ENCODE results near the gene SNX18.

SNX18 gene

DNA sequence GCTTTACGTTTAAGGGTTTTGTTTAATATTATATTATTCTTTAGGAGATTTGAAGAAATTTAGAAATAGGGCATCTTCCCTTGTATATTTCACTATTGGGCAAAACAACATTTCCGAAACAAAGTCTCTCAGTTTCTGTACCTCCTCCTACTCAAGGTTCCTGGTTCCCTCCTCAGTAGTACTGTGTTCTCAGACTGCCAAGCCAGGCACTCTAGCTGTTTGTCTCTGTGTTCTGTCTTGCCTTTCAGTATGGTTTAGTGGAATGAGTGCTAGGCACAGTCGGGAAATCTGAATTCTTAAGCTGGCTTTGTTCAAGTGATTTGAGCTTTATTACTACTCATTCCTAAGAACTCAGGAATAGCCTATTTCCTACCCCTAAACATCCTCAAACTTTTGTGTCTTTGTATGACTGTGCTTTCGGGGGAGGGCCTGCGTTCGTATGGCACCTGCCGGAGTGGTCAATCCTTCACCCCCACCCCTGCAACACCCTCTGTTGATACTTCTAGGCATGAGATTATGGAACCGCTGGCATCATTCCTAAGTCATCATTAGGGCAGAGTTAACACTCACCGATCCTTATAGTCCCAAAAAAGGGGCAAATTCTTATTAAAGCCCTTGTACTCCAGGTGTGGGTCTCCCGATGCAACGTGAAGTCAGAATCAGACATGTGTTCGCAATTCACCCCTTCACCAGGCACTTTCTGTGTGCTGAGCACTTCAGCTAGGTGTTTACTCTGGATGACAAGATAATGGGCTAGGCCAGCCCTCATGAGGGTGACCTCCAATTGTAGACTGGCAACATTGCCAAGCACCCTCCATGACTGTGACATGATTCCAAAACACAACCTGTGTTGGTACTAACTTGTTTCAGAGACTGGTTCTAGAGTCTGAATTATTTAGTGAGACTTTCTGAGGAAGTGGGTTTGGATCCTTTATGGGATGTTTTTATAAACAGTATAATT, 24.5 kb downstream of the SNX18 start:
- TF ChIP-seq, protein P1, sequence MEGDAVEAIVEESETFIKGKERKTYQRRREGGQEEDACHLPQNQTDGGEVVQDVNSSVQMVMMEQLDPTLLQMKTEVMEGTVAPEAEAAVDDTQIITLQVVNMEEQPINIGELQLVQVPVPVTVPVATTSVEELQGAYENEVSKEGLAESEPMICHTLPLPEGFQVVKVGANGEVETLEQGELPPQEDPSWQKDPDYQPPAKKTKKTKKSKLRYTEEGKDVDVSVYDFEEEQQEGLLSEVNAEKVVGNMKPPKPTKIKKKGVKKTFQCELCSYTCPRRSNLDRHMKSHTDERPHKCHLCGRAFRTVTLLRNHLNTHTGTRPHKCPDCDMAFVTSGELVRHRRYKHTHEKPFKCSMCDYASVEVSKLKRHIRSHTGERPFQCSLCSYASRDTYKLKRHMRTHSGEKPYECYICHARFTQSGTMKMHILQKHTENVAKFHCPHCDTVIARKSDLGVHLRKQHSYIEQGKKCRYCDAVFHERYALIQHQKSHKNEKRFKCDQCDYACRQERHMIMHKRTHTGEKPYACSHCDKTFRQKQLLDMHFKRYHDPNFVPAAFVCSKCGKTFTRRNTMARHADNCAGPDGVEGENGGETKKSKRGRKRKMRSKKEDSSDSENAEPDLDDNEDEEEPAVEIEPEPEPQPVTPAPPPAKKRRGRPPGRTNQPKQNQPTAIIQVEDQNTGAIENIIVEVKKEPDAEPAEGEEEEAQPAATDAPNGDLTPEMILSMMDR (conservative IDR thresholded peaks at IDR 0.05; ENCODE audit: low read depth, low read length) = no peak
- Histone ChIP-seq H3K4me2 (no peak overlapping the region), H3K27me3 (ENCODE audit: insufficient read depth, low read depth) (no peaks in the 10 kb centered on the region), H3K4me1 (ENCODE audit: low read depth, poor library complexity, severe bottlenecking) (peaks cover 26% of the 10 kb centered on the region), H2AFZ (ENCODE audit: low read depth) (no peak overlapping the region), H3K36me3 (ENCODE audit: insufficient read depth) (no peaks in the 10 kb centered on the region; the same call in 1 of the 2 replicates), H3K4me3 (IDR thresholded peaks at IDR 0.05; ENCODE audit: insufficient read depth, low read depth, low read length) (no peak overlapping the region), H3K27ac (no peak overlapping the region), H3K79me2 (ENCODE audit: insufficient read depth, low read depth) (peaks cover 67% of the 10 kb centered on the region), H3K9ac (no peak overlapping the region), H4K20me1 (ENCODE audit: insufficient read depth) (peaks cover 9% of the 10 kb centered on the region; the same call in 1 of the 2 replicates)

DNA sequence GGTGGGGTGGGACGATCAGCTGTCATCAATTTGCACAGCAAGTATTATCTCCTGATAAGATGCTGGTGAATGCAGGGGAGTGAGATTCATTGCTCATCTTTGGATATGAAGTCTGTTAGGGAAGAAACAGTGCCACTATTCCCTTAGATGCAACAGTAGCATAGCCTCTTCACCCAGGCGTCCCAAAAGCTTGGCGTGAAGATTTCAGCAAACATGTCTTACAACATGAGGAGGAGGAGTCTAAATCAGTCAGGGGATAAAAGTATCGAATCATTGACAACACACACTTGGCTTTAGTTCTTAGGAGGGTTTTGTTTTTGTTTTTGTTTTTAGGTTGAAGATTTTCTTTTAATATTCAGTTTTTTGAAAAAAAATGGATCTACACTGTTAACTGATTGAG, 26.5 kb downstream of the SNX18 start:
- H3K27ac ChIP-seq = no peak overlapping the region
- no peak overlapping the region for H3K9ac ChIP-seq
- H3K79me2 ChIP-seq (ENCODE audit: insufficient read depth, low read depth) = peaks cover 47% of the 10 kb centered on the region
- no peaks in the 10 kb centered on the region for H3K27me3 ChIP-seq (ENCODE audit: insufficient read depth, low read depth)
- no peaks in the 10 kb centered on the region; the same call in 1 of the 2 replicates for H3K36me3 ChIP-seq (ENCODE audit: insufficient read depth)
- H3K4me1 ChIP-seq (ENCODE audit: low read depth, poor library complexity, severe bottlenecking) = peaks cover 36% of the 10 kb centered on the region
- TF ChIP-seq, protein P1 (conservative IDR thresholded peaks at IDR 0.05; ENCODE audit: low read depth, low read length) = no peak
- H3K4me2 ChIP-seq = no peak overlapping the region
- peaks cover 9% of the 10 kb centered on the region; the same call in 1 of the 2 replicates for H4K20me1 ChIP-seq (ENCODE audit: insufficient read depth)
- no peak overlapping the region for H3K4me3 ChIP-seq (IDR thresholded peaks at IDR 0.05; ENCODE audit: insufficient read depth, low read depth, low read length)
- H2AFZ ChIP-seq (ENCODE audit: low read depth) = no peak overlapping the region

- no peak overlapping the region for H3K4me2 ChIP-seq
Observed at GRCh38 chr5:54545796-54546195, 28.2 kb downstream of the SNX18 start.

GRCh38 chr5:54547711-54548250, 30.2 kb downstream of the SNX18 start:
- H2AFZ ChIP-seq (ENCODE audit: low read depth) = no peak overlapping the region
- peaks cover 11% of the 10 kb centered on the region; the same call in 1 of the 2 replicates for H3K79me2 ChIP-seq (ENCODE audit: insufficient read depth, low read depth)
- H3K4me2 ChIP-seq = no peak overlapping the region
- H3K27me3 ChIP-seq (ENCODE audit: insufficient read depth, low read depth) = no peaks in the 10 kb centered on the region
- no peak overlapping the region for H3K4me3 ChIP-seq (IDR thresholded peaks at IDR 0.05; ENCODE audit: insufficient read depth, low read depth, low read length)
- no peak overlapping the region for H3K9ac ChIP-seq
- H3K36me3 ChIP-seq (ENCODE audit: insufficient read depth) = no peaks in the 10 kb centered on the region; the same call in 1 of the 2 replicates
- H3K27ac ChIP-seq = no peak overlapping the region
- H3K4me1 ChIP-seq (ENCODE audit: low read depth, poor library complexity, severe bottlenecking) = peaks cover 17% of the 10 kb centered on the region
- H4K20me1 ChIP-seq (ENCODE audit: insufficient read depth) = no peaks in the 10 kb centered on the region
- TF ChIP-seq, protein P1 (conservative IDR thresholded peaks at IDR 0.05; ENCODE audit: low read depth, low read length) = no peak

More at GRCh38 chr5:54545796-54546195, 28.2 kb downstream of the SNX18 start:
- Histone ChIP-seq H3K4me1 (ENCODE audit: low read depth, poor library complexity, severe bottlenecking) (peaks cover 31% of the 10 kb centered on the region), H3K27me3 (ENCODE audit: insufficient read depth, low read depth) (no peaks in the 10 kb centered on the region), H3K27ac (no peak overlapping the region), H3K9ac (no peak overlapping the region), H4K20me1 (ENCODE audit: insufficient read depth) (peaks cover 9% of the 10 kb centered on the region; the same call in 1 of the 2 replicates), H3K79me2 (ENCODE audit: insufficient read depth, low read depth) (peaks cover 30% of the 10 kb centered on the region), H3K36me3 (ENCODE audit: insufficient read depth) (no peaks in the 10 kb centered on the region; the same call in 1 of the 2 replicates), H3K4me3 (IDR thresholded peaks at IDR 0.05; ENCODE audit: insufficient read depth, low read depth, low read length) (no peak overlapping the region), H2AFZ (ENCODE audit: low read depth) (no peak overlapping the region)
- TF ChIP-seq, protein P1 (conservative IDR thresholded peaks at IDR 0.05; ENCODE audit: low read depth, low read length) = no peak
